Pancreas (tissue), 10 donors: ENCODE results near the gene SRP9. TPM values are rescaled to one million over a fixed set of nuclear protein-coding genes. Genes with fewer than 3 reads are reported as not detected.

Source experiments
- ATAC-seq, 4 donors: fragments of 200-7000 bp; cut with Tn5 transposase; one replicate each; pipeline versions ENCODE4 v1.8.0 to v1.9.1; 2020; ENCODE audit warnings: mild to moderate bottlenecking in 4 of 4, moderate library complexity in 4 of 4
- DNase-seq, 6 donors: peaks; one replicate each; pipeline ENCODE4 v3.0.0-alpha.2; 2020
- FAIRE-seq: peaks from 2 replicates; lab custom pipeline; 2012; peaks lifted over from hg19 to GRCh38; lab: Jason Lieb, UNC
- H3K27ac ChIP-seq, 4 donors: fragments of 200-600 bp; sonication (generic); 1 replicate in 3 of 4; 2 replicates in 1 of 4; pipeline versions ENCODE4 v1.5.0 to v1.8.0; 2020
- H3K27me3 ChIP-seq, 4 donors: fragments of 200-600 bp; one replicate each; pipeline ENCODE4 v1.8.0; 2021
- H3K36me3 ChIP-seq, 3 donors: fragments of 200-600 bp; sonication (generic) in 1 of 3; one replicate each; pipeline versions ENCODE4 v1.5.0 to v1.8.0; 2020 to 2021
- H3K4me1 ChIP-seq, 3 donors: fragments of 200-600 bp; one replicate each; pipeline ENCODE4 v1.8.0; 2021
- H3K4me3 ChIP-seq, 4 donors: fragments of 200-600 bp; sonication (generic) in 2 of 4; one replicate each; pipeline versions ENCODE4 v1.5.0 to v1.8.0; 2020 to 2021
- H3K9me3 ChIP-seq, 4 donors: fragments of 200-600 bp; one replicate each; pipeline ENCODE4 v1.8.0; 2021
- WGBS, 2 donors: extraction: QIAGEN DNeasy Blood & Tissue Kit; methylation state at CpG; one replicate each; pipeline ENCODE4 v1.1.7; 2013; 5-methylcytosine and 5-hydroxymethylcytosine counted together
- intact Hi-C, 3 donors: fragments of 100-400 bp; cut with DNase I; formaldehyde crosslinking; loops; one replicate each; pipeline versions ENCODE4 v1.11.1 to v1.14.2; 2022
- polyA plus RNA-seq, 2 donors: library from polyadenylated mRNA; stranded (reverse); fragments of 200-250 nt; gene quantifications; one replicate each; pipeline ENCODE4 v1.2.3, GENCODE V29; 2013
- total RNA-seq, 6 donors: library from RNA; stranded (reverse); fragmentation: NEBNext Ultra II Directional in 4 of 6; extraction: Animal tissue kit (Norgen Biotek cat#: 25700) in 4 of 6; gene quantifications; one replicate each; pipeline versions ENCODE4 v1.2.1 to v1.2.4, GENCODE V29; 2021 to 2023
- TF ChIP-seq, protein P1 (sequence below), 4 donors: fragments of 200-600 bp; sonication (generic) in 3 of 4; IDR thresholded peaks; one replicate each; pipeline versions ENCODE4 v1.5.0 to v1.8.0; 2021; ENCODE audit warnings: antibody characterized with exemption in 4 of 4
- donor health status: healthy with polysubstance abuse.
- donor health status: DM: no; HTN: no; CAD: no; lungs with moderate emphysema.
- donor health status: DM: no; HTN: no; CAD: no.
- donor health status: control.
- donor health status: control.
- donor health status: Bipolar disorder and iron deficiency.
- donor health status: DM: yes; HTN: yes; CAD: no.
- donor health status: DM: no; HTN: no; CAD: no.
- donor health status: DM: no; HTN: no; CAD: no.
- donor health status: DM: yes; HTN: yes; CAD: no.

The SRP9 gene
- total and polyA plus RNA-seq, 8 donors = 63.0 to 145 (median 89.5) TPM

DNA sequence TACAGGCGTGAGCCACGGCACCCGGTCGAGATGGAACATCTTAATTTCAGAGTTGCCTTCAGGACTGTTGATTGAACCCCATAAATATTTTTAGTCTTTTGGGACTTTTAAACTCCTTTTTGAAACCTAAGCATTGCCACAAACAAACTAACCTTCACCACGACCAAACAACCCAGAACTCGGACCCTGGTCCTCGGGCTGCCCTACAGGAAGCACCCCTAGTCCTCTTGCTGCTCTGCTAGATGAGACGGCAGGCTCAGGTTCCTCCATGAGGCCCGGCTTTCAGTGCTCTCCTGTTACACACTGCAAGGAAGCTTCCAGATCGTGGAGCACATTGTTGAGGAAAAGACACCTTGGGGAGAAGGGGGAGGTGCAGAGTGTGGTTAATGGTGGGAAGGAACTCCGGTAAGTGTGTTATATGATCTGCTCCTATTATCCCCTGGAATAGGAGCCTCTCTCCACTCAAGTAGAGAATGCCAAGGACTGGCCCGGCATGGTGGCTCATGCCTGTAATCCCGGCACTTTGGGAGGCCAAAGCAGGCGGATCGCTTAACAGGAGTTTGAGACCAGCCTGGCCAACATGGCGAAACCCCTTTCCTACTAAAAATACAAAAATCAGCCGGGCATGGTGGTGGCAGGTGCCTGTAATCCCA lies 38.0 kb downstream of the SRP9 start:
- 85 to 89% methylated on average over 17 of the region's 17 CpGs for WGBS, 2 donors
- TF ChIP-seq, protein P1, sequence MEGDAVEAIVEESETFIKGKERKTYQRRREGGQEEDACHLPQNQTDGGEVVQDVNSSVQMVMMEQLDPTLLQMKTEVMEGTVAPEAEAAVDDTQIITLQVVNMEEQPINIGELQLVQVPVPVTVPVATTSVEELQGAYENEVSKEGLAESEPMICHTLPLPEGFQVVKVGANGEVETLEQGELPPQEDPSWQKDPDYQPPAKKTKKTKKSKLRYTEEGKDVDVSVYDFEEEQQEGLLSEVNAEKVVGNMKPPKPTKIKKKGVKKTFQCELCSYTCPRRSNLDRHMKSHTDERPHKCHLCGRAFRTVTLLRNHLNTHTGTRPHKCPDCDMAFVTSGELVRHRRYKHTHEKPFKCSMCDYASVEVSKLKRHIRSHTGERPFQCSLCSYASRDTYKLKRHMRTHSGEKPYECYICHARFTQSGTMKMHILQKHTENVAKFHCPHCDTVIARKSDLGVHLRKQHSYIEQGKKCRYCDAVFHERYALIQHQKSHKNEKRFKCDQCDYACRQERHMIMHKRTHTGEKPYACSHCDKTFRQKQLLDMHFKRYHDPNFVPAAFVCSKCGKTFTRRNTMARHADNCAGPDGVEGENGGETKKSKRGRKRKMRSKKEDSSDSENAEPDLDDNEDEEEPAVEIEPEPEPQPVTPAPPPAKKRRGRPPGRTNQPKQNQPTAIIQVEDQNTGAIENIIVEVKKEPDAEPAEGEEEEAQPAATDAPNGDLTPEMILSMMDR (IDR thresholded peaks at IDR 0.05) = no peak
- intact Hi-C loops = no loop called here
- Histone ChIP-seq H3K27me3 (no peaks in the 10 kb centered on the region), H3K4me1 (peaks cover 81 to 86% (median 82%) of the 10 kb centered on the region in 3 donors), H3K36me3 (no peaks in the 10 kb centered on the region), H3K27ac (peak overlapping the region in 2 of 4 donors; percentile 12 to 83), H3K4me3 (no peak overlapping the region), H3K9me3 (no peaks in the 10 kb centered on the region)
- DNase-seq (no peak), ATAC-seq (no peak), FAIRE-seq (no peak)

DNA sequence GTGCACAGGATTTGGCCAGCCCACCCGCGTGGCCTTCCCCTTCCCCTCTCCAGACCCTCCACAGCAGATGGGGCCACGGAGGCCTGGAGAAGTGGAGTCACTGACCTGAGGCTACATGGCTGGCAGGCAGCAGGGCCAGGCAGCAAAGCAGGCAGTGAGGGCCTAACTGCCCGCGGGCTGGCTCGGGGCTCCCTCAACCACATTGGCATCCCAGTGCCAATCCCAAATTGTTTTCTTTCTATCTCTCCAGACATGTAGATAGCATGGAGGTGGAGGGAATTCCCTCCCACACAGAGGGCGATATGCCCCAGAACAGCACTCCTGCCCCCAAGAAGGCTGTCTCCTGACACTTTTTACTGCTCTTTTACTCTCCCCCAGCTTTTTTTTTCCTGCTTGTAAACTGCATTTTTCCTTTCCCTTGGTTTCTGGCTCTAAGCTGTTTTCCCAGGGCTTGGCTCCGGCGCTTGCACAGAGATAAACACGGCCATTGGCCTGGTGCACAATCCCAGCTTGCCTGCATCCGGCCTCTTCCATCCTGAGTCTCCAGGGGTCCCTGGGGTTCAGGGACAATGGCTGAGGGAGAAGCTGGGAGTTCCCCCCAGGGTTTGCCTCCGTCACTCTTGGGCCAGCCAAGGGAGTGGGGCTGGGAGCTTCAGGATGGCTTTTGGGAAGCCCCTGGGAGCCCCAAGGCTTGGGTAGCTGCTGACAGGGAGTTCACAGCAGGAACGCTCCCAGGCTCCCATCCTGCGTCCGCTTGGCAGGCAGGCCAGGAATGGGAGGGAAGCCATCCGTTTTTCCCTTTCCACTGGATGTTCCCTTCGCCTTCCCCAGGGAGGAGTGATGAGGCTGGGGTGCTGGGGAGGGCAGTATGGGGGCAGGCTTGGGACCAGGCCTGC lies 39.3 kb downstream of the SRP9 start:
- ATAC-seq (peak; percentile 5 to 22 (median 15)), DNase-seq (peak in 1 of 6 donors; percentile 60), FAIRE-seq (no peak)
- Histone ChIP-seq H3K27me3 (no peaks in the 10 kb centered on the region), H3K27ac (peak overlapping the region; percentile 56 to 83 (median 68)), H3K4me1 (peaks cover 90 to 91% (median 90%) of the 10 kb centered on the region in 3 donors), H3K4me3 (no peak overlapping the region), H3K9me3 (no peaks in the 10 kb centered on the region), H3K36me3 (no peaks in the 10 kb centered on the region)
- intact Hi-C loops = no loop called here
- TF ChIP-seq, protein P1 (IDR thresholded peaks at IDR 0.05) = no peak
- 39 to 43% methylated on average over 17 of the region's 17 CpGs for WGBS, 2 donors

DNA sequence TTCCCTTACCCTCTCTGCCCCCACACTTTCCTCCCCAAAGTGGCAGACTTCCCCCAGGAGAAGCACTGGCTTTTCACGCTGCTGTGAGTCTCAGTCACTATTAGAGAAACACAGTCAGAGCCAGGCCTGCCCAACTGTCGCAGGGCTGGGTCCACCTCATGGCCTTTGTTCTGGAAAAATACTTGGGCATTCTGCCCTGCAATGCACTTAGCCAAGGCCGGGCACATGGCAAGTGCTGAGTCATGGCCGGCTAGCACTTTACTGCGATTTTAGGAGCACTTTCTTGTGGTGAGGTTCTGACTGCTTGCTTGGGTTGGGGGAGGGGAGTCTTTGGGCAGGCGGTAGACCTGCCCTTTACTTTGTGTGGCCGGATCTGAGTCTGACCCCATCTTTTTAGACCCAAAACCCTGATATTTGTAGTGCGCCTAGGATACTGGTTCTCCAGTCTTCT lies 40.0 kb downstream of the SRP9 start:
- H3K36me3 ChIP-seq = no peaks in the 10 kb centered on the region
- H3K9me3 ChIP-seq = no peaks in the 10 kb centered on the region
- no peaks in the 10 kb centered on the region for H3K27me3 ChIP-seq
- peak overlapping the region; percentile 56 to 83 (median 68) for H3K27ac ChIP-seq
- H3K4me1 ChIP-seq = peaks cover 83 to 86% (median 84%) of the 10 kb centered on the region in 3 donors
- no peak overlapping the region for H3K4me3 ChIP-seq
- TF ChIP-seq, protein P1 (IDR thresholded peaks at IDR 0.05) = no peak
- 24 to 27% methylated on average over 8 of the region's 8 CpGs for WGBS, 2 donors
- intact Hi-C loops = no loop called here
- ATAC-seq = peak; percentile 81 to 89 (median 87)
- no peak for FAIRE-seq
- peak in 5 of 6 donors; percentile 86 to 92 (median 90) for DNase-seq

DNA sequence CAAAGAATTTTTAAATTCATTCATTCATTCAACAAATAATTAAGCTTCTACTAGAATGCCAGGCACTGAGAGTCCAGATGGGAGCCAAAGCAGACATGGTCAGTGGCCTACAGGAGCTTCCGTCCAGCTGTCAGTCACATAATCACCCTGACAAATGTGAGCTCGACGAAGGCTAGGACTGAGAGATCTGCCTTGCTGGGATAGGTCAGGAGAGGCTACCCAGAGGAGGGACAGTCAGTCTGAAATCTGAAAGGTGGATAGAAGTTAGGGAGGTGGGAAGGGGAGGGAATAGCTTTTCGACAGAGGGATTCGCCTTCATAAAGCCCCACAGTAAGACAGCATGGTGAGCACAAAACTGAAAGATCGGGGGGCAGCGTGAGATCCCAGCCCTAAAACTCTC lies 40.6 kb downstream of the SRP9 start:
- H3K9me3 ChIP-seq = no peaks in the 10 kb centered on the region

More for the DNA sequence above, 40.6 kb downstream of the SRP9 start:
- Histone ChIP-seq H3K36me3 (no peaks in the 10 kb centered on the region), H3K27ac (peak overlapping the region in 2 of 4 donors; percentile 77 to 83), H3K27me3 (no peaks in the 10 kb centered on the region), H3K4me3 (no peak overlapping the region), H3K4me1 (peaks cover 78 to 83% (median 81%) of the 10 kb centered on the region in 3 donors)
- 74 to 83% methylated on average over 7 of the region's 7 CpGs for WGBS, 2 donors
- ATAC-seq (no peak), DNase-seq (peak in 1 of 6 donors; percentile 11), FAIRE-seq (no peak)
- intact Hi-C loops = no loop called here
- TF ChIP-seq, protein P1 (IDR thresholded peaks at IDR 0.05) = no peak
